GM18517 (cell line): ENCODE data around the gene ETS1.

Source experiments
- ATAC-seq: cut with Tn5 transposase; IDR thresholded peaks from one replicate; pipeline ENCODE4 v1.9.1; 2021; ENCODE audit warnings: mild to moderate bottlenecking, moderate library complexity; ENCODE audit not compliant: unreplicated experiment

The ETS1 gene

GRCh38 chr11:128546916-128547315 is 40.4 kb downstream of the ETS1 start:
- no peak for ATAC-seq

GRCh38 chr11:128544471-128545051 is 42.8 kb downstream of the ETS1 start:
- no peak for ATAC-seq

GRCh38 chr11:128540469-128540868 is 46.9 kb downstream of the ETS1 start:
- ATAC-seq: no peak

DNA sequence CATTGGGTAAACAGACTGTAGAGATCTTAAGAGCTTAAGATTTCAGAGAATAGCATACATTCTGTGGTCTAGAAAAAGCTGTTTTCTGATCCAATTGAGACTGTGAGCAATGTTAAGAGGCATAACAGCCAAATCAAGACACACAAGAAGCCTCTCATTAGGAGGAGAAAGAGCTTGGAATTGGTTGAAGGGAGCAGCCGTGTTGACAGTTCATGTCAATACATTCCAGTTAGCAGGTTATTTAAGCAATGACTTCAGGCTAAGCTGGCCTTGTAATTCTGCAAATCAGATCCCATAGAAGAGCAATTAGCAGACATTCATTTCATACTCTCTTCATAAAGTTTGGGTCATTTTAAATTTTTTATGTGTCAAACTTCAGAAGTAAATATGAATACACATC is 50.9 kb downstream of the ETS1 start:
- no peak for ATAC-seq

DNA sequence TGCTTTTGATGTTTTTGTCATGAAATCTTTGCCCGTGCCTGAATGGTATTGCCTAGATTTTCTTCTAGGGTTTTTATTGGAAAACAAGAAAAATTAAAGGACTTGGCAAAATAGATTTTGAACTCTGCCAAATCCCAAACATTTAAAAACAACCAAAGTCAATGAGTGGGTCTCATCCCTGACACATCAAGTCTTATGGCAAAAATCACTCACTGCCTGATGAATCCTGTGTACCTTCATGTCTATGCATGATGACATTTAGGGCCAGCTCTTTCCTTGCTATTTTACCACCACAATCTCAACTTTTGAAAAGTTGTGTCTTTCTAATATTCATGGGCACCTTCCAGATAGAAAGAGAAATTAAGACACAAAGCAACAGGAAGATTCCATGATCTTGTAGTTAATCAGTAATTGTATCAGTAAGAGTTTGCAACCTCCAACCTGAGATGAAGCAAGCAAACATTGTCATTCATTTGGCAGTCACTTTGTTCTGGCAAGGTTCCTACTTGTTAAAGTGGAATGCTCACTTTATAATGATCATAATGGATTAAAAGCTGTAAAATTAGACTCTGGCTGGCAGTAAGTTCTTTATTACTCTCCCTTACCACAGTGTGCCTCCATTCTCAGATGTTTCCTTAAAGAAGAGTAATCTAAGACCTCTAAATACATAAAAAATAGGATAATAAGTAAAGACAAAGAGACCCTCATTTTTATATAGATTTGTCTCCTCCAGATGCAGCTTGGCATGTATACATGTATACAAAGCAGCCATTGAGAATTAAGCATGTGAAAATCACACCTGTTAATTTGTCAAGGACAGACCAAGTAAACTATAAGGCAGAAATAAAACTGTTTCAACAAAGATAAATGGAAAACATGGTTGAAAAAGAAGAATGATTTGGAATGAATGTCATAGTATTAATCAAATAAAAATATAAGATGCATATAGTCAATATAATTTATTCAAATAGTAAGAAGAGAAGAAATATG is 51.6 kb downstream of the ETS1 start:
- no peak for ATAC-seq

DNA sequence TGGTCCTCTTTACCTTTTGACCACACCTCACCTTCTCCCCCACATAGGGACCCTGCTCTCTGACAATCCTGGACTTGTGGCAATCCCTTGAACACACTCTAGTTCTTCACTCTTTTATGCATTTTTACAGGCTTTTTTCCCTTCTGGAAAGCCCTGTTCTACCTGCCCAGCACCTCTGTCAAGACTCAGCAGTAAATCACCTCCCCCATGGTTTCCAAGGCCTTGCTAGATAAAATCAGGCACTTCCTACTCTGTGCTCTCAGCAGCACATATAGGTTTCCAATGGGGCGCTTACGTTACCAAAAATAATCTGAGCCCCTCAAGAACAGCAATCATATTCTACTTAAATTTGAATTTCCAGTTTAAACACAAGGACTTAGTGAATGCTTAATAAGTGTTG is 53.9 kb downstream of the ETS1 start:
- no peak for ATAC-seq

- ATAC-seq: no peak
Measured at GRCh38 chr11:128532572-128533091, 54.7 kb downstream of the ETS1 start.

- ATAC-seq: no peak
Measured at GRCh38 chr11:128532016-128532571, 55.3 kb downstream of the ETS1 start.

- no peak for ATAC-seq
Measured at GRCh38 chr11:128531588-128531987, 55.8 kb downstream of the ETS1 start.

- ATAC-seq: no peak
Measured at GRCh38 chr11:128530118-128531074, 57.0 kb downstream of the ETS1 start.

- ATAC-seq: no peak
Measured at GRCh38 chr11:128528294-128528693, 59.1 kb downstream of the ETS1 start.

DNA sequence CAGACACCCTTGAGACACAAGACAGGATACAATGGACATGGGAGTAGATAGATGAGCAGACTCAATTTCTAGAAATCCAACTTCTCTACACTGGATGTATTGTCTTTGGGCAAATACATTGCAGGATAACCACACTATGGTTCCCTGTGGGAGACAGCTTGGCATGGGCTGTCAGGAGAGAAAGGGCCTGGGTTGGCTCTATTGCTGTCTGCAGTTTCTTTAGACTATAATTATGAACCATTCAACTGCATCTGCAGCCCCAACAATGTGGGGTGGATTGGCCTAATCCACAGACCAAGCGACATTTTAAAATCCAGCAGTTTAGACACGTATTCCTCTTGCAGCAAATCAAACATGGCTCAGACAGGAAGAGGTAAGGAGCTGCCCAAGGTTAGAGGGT is 60.3 kb downstream of the ETS1 start:
- no peak for ATAC-seq

DNA sequence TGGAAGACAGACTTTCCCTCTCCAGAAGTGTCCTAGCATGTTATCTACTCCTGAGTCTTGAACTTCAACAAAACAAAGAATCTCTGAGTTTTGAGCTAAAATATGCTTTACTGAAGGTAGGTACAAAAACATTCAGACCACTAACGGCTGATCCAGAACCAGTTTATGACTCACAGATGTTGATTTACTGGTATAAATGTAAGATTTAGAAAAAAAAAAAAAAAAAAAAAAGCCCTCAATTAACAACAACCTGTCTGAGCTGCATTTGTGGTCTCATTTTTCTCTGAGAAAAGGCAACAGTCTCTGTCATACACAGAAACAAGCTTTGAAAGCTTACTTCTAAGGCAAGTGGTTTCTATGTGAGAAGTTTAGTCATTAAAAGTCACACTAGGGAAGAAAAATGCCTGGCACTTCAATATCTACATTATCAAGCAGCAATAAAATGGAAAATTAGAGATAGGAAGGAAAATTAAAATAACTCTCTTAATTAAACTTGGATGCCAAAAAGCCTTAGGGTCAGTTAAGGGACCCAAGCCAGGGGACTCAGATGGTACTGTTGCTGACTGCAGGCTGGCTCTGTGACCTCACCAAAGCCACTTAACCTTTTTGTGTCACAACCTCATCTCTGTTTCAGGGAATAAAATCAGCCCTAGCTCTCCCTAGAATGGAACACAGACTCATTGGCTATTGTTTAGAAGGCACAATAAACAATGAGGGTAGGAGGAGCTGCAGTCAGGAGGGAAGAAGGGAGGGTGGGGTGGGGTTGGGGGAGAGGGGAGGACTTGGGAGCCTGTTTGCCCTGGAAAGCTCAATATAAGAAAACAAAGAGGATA is 61.7 kb downstream of the ETS1 start:
- ATAC-seq: no peak

DNA sequence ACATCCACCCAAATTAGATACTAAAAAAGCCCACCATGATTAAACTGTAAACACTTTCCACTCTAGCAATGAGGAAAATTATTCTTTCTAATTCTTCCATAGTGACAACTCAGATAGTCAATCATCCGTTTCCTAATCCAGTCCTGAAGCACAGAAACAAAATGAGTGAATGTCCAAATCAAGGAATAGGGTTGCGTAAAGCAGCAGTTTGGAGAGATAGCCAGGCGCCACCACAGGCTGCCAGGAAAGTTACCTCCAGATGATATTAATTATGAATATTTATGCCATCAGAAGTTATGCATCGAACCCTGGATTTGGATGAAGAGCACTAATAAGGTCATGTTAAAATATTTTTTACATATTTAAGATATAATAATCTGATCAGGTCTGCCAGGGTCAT is 63.2 kb downstream of the ETS1 start:
- ATAC-seq: no peak

GRCh38 chr11:128523641-128524040 is 63.7 kb downstream of the ETS1 start:
- no peak for ATAC-seq

GRCh38 chr11:128522943-128523518 is 64.3 kb downstream of the ETS1 start:
- no peak for ATAC-seq

GRCh38 chr11:128522055-128522942 is 65.1 kb downstream of the ETS1 start:
- ATAC-seq: peak; percentile 76

GRCh38 chr11:128521682-128522054 is 65.7 kb downstream of the ETS1 start:
- no peak for ATAC-seq
